Measurements from ENCODE around the gene DIDO1.

- TF ChIP-seq CTCF (IDR thresholded peaks at IDR 0.05), result no peak
- TF ChIP-seq POLR2A (IDR thresholded peaks at IDR 0.05), result no peak
- TF ChIP-seq EP300 (IDR thresholded peaks at IDR 0.05), result no peak
Measured at GRCh38 chr20:62972845-62973745, 46.8 kb upstream of the DIDO1 start.
